ENCODE results near the gene PCDHGB6.
"Not testable (repeated sequence)": the region's sequence is repeated elsewhere in the genome, so short reads cannot be mapped to it uniquely, and the experiment has no call there.

PCDHGB6 gene

DNA sequence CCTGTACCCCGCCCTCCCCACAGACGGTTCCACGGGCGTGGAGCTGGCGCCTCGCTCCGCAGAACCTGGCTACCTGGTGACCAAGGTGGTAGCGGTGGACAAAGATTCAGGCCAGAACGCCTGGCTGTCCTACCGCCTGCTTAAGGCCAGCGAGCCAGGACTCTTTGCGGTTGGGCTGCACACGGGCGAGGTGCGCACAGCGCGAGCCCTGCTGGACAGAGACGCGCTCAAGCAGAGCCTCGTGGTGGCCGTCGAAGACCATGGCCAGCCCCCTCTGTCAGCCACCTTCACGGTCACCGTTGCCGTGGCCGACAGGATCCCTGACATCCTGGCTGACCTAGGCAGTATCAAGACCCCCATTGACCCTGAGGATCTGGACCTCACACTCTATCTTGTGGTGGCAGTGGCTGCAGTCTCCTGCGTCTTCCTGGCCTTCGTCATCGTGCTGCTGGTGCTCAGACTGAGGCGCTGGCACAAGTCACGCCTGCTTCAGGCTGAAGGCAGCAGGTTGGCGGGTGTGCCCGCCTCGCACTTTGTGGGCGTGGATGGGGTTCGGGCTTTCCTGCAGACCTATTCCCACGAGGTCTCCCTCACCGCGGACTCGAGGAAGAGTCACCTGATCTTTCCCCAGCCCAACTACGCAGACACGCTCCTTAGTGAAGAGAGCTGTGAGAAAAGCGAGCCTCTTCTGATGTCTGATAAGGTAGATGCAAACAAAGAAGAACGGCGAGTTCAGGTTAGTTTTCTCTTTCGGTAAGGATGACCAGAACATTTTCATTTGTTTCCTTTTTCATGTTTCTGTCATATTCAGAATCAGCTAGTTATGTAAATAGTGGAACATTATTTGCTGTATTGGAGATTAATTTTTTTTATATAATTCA is 41.6 kb upstream of the PCDHGB6 start:
- no peaks in the 10 kb centered on the region for H3K27me3 Mint-ChIP-seq (ENCODE audit: low read depth)
- H3K4me1 Mint-ChIP-seq: no peaks in the 10 kb centered on the region
- no peak overlapping the region for H3K4me3 Mint-ChIP-seq
- H3K36me3 Mint-ChIP-seq (ENCODE audit: low read depth): peaks cover 32% of the 10 kb centered on the region
- TF ChIP-seq, protein P1, sequence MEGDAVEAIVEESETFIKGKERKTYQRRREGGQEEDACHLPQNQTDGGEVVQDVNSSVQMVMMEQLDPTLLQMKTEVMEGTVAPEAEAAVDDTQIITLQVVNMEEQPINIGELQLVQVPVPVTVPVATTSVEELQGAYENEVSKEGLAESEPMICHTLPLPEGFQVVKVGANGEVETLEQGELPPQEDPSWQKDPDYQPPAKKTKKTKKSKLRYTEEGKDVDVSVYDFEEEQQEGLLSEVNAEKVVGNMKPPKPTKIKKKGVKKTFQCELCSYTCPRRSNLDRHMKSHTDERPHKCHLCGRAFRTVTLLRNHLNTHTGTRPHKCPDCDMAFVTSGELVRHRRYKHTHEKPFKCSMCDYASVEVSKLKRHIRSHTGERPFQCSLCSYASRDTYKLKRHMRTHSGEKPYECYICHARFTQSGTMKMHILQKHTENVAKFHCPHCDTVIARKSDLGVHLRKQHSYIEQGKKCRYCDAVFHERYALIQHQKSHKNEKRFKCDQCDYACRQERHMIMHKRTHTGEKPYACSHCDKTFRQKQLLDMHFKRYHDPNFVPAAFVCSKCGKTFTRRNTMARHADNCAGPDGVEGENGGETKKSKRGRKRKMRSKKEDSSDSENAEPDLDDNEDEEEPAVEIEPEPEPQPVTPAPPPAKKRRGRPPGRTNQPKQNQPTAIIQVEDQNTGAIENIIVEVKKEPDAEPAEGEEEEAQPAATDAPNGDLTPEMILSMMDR (IDR thresholded peaks at IDR 0.05; ENCODE audit: unreplicated experiment in 3 of 3): no peak
- H3K9me3 Mint-ChIP-seq: peaks cover 66% of the 10 kb centered on the region
- no peak overlapping the region for H3K27ac Mint-ChIP-seq

DNA sequence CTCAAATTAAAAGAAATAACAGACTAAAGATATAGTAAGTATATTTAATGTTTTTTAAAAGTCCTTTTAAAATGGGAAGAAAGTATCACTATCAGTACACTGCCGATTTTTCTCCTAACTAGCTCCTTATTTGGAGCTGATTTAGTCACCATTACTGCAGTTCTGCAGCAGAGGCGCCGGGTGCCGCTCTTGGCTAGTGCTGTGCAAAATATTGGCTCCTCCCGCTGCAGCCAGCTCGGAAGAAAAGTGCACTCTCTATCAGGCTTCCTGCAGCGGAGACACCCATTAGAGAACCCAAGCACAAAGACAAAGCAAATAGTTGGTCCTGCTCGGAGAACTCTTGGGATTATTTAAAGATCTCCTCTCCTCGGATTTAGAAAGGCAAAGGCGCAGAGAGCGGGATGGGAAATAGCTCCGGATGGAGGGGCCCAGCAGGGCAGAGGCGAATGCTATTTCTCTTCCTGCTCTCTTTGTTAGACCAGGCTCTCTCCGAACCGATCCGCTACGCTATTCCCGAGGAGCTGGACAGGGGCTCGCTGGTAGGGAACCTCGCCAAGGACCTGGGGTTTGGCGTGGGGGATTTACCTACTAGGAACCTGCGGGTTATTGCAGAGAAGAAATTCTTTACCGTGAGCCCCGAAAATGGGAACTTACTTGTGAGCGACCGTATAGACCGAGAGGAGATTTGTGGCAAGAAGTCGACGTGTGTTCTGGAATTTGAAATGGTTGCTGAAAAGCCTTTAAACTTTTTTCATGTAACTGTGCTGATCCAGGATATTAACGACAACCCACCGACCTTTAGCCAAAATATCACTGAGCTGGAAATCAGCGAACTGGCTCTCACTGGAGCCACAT is 37.6 kb upstream of the PCDHGB6 start, which contains the start of gene PCDHGB3:
Gene PCDHGB3, plus strand, starts transcription at position 249 of the 855 bp plus-strand sequence. Its CDS starts 153 bp downstream, at position 402.
- Mint-ChIP-seq H3K36me3 (ENCODE audit: low read depth) (peaks cover 36% of the 10 kb centered on the region), H3K27me3 (ENCODE audit: low read depth) (no peaks in the 10 kb centered on the region), H3K4me1 (no peaks in the 10 kb centered on the region), H3K4me3 (no peak within 1 kb of the TSS), H3K27ac (no peak within 1 kb of the TSS), H3K9me3 (peaks cover 62% of the 10 kb centered on the region)
- TF ChIP-seq, protein P1 (IDR thresholded peaks at IDR 0.05; ENCODE audit: unreplicated experiment in 3 of 3): no peak

DNA sequence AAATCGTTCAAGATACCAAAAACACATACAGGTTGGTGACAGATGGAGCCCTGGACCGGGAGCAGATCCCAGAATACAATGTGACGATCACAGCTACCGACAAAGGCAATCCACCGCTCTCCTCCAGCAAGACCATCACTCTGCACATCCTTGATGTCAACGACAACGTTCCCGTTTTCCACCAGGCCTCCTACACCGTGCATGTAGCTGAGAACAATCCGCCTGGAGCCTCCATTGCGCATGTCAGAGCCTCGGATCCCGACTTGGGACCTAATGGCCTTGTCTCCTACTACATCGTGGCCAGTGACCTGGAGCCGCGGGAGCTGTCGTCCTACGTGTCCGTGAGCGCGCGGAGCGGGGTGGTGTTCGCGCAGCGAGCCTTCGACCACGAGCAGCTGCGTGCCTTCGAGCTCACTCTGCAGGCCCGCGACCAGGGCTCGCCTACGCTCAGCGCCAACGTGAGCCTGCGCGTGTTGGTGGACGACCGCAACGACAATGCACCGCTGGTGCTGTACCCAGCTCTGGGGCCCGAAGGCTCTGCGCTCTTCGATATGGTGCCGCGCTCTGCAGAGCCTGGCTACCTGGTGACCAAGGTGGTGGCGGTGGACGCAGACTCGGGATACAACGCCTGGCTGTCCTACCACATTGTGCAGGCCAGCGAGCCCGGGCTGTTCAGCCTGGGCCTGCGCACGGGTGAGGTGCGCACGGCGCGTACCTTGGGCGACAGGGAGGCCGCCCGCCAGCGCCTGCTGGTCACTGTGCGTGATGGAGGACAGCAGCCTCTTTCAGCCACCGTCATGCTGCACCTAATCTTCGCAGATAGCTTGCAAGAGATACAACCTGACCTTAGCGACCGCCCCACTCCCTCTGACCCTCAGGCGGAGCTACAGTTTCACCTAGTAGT is 36.0 kb upstream of the PCDHGB6 start:
- H3K36me3 Mint-ChIP-seq (ENCODE audit: low read depth): peaks cover 34% of the 10 kb centered on the region
- no peak overlapping the region for H3K4me3 Mint-ChIP-seq
- H3K27ac Mint-ChIP-seq: no peak overlapping the region
- TF ChIP-seq, protein P1 (IDR thresholded peaks at IDR 0.05; ENCODE audit: unreplicated experiment in 3 of 3): no peak
- H3K4me1 Mint-ChIP-seq: no peaks in the 10 kb centered on the region
- peaks cover 61% of the 10 kb centered on the region for H3K9me3 Mint-ChIP-seq
- H3K27me3 Mint-ChIP-seq (ENCODE audit: low read depth): no peaks in the 10 kb centered on the region

DNA sequence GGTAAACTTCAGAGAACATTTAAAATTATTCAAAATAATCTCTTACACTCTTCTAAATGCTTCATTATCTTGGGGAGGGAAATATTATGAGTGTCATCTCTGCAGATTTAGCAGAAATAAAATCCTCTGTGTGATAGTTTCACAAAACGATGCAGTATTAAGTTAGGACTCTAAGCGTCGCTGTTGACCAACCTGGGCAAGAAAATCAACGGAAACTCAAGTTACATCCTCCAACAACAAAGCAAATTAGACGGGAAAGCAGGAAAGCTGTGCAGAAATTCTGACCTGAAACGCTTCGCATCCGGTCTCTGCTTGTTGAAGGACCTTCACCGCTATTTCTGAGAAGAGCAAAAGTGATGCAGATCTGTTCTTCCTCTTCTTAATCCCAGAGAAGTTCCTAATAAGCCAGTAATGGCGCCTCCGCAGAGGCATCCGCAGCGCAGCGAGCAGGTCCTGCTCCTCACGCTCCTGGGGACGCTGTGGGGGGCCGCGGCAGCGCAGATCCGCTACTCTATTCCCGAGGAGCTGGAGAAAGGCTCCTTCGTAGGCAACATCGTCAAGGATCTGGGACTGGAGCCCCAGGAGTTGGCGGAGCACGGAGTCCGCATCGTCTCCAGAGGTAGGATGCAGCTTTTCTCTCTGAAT is 34.0 kb upstream of the PCDHGB6 start, which contains the start of gene PCDHGA6:
Gene PCDHGA6, plus strand, starts transcription at position 219 of the 645 bp plus-strand sequence. Its CDS starts 193 bp downstream, at position 412.
- Mint-ChIP-seq H3K4me3 (no peak within 1 kb of the TSS), H3K4me1 (no peaks in the 10 kb centered on the region), H3K27ac (no peak within 1 kb of the TSS), H3K9me3 (peaks cover 63% of the 10 kb centered on the region), H3K27me3 (ENCODE audit: low read depth) (no peaks in the 10 kb centered on the region), H3K36me3 (ENCODE audit: low read depth) (peaks cover 38% of the 10 kb centered on the region)
- TF ChIP-seq, protein P1 (IDR thresholded peaks at IDR 0.05; ENCODE audit: unreplicated experiment in 3 of 3): no peak

DNA sequence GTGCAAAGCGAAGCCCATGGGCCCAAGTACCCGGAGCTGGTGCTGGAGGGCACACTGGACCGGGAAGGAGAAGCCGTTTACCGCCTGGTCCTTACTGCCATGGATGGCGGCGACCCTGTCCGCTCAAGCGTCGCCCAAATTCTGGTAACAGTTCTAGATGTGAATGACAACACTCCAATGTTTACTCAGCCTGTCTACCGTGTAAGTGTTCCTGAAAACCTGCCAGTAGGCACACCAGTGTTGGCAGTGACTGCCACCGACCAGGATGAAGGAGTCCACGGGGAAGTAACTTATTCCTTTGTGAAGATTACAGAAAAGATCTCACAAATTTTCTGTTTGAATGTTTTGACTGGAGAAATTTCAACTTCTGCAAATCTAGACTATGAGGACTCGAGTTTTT is 33.2 kb upstream of the PCDHGB6 start:
- no peaks in the 10 kb centered on the region for H3K27me3 Mint-ChIP-seq (ENCODE audit: low read depth)
- no peaks in the 10 kb centered on the region for H3K4me1 Mint-ChIP-seq
- no peak overlapping the region for H3K27ac Mint-ChIP-seq
- H3K4me3 Mint-ChIP-seq: no peak overlapping the region
- peaks cover 63% of the 10 kb centered on the region for H3K9me3 Mint-ChIP-seq
- TF ChIP-seq, protein P1 (IDR thresholded peaks at IDR 0.05; ENCODE audit: unreplicated experiment in 3 of 3): no peak
- H3K36me3 Mint-ChIP-seq (ENCODE audit: low read depth): peaks cover 36% of the 10 kb centered on the region

DNA sequence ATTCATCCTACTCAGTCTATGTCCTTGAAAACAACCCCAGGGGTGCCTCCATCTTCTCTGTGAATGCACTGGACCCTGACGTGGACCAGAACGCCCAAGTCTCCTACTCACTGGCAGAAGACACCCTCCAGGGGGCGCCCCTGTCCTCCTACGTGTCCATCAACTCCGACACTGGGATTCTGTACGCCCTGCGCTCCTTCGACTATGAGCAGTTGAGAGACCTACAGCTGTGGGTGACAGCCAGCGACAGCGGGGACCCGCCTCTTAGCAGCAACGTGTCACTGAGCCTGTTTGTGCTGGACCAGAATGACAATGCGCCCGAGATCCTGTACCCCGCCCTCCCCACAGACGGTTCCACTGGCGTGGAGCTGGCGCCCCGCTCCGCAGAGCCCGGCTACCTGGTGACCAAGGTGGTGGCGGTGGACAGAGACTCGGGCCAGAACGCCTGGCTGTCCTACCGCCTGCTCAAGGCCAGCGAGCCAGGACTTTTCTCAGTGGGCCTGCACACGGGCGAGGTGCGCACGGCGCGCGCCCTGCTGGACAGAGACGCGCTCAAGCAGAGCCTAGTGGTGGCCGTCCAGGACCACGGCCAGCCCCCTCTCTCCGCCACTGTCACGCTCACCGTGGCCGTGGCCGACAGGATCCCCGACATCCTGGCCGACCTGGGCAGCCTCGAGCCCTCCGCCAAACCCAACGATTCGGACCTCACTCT is 32.2 kb upstream of the PCDHGB6 start:
- H3K36me3 Mint-ChIP-seq (ENCODE audit: low read depth): peaks cover 30% of the 10 kb centered on the region
- not testable (repeated sequence) for H3K27me3 Mint-ChIP-seq (ENCODE audit: low read depth); H3K27ac Mint-ChIP-seq; H3K4me1 Mint-ChIP-seq; H3K4me3 Mint-ChIP-seq
- peaks cover 62% of the 10 kb centered on the region for H3K9me3 Mint-ChIP-seq
